ENCODE results near the gene MAP7D1.

The MAP7D1 gene

GRCh38 chr1:36126797-36127500 lies 29.0 kb upstream of the MAP7D1 start:
- no peak for DNase-seq (ENCODE audit: low read depth)

- DNase-seq (ENCODE audit: low read depth) = no peak
Measured at GRCh38 chr1:36128126-36128904, 27.6 kb upstream of the MAP7D1 start.

- no peak for DNase-seq (ENCODE audit: low read depth)
Measured at GRCh38 chr1:36128905-36129206, 27.1 kb upstream of the MAP7D1 start.

- DNase-seq (ENCODE audit: low read depth) = no peak
Measured at GRCh38 chr1:36132029-36132428, 23.9 kb upstream of the MAP7D1 start.

- DNase-seq (ENCODE audit: low read depth) = no peak
Measured at GRCh38 chr1:36133484-36133883, 22.5 kb upstream of the MAP7D1 start.

- DNase-seq (ENCODE audit: low read depth) = no peak
Measured at GRCh38 chr1:36134031-36134430, 21.9 kb upstream of the MAP7D1 start.

- no peak for DNase-seq (ENCODE audit: low read depth)
Measured at GRCh38 chr1:36134505-36135329, 21.2 kb upstream of the MAP7D1 start.

- no peak for DNase-seq (ENCODE audit: low read depth)
Measured at GRCh38 chr1:36135330-36135667, 20.7 kb upstream of the MAP7D1 start.

- DNase-seq (ENCODE audit: low read depth) = no peak
Measured at GRCh38 chr1:36135796-36136195, 20.2 kb upstream of the MAP7D1 start.

- DNase-seq (ENCODE audit: low read depth) = no peak
Measured at GRCh38 chr1:36136535-36136934, 19.4 kb upstream of the MAP7D1 start.

- DNase-seq (ENCODE audit: low read depth) = no peak
Measured at GRCh38 chr1:36137226-36137625, 18.7 kb upstream of the MAP7D1 start.

GRCh38 chr1:36137776-36138175 lies 18.2 kb upstream of the MAP7D1 start:
- DNase-seq (ENCODE audit: low read depth) = no peak

- DNase-seq (ENCODE audit: low read depth) = no peak
Measured at GRCh38 chr1:36139521-36139920, 16.4 kb upstream of the MAP7D1 start.

GRCh38 chr1:36142121-36142520 lies 13.8 kb upstream of the MAP7D1 start:
- no peak for DNase-seq (ENCODE audit: low read depth)

GRCh38 chr1:36143424-36143823 lies 12.5 kb upstream of the MAP7D1 start:
- no peak for DNase-seq (ENCODE audit: low read depth)

GRCh38 chr1:36144413-36144812 lies 11.5 kb upstream of the MAP7D1 start:
- DNase-seq (ENCODE audit: low read depth) = no peak

GRCh38 chr1:36148821-36149236 lies 7.1 kb upstream of the MAP7D1 start:
- DNase-seq (ENCODE audit: low read depth) = no peak

GRCh38 chr1:36149237-36149972 lies 6.6 kb upstream of the MAP7D1 start, which contains the start of gene TRAPPC3:
TSS of gene TRAPPC3 (minus strand) at chr1:36149486. CDS start at chr1:36149378, 108 bp downstream.
- DNase-seq (ENCODE audit: low read depth) = peak; percentile 99

GRCh38 chr1:36149973-36150295 lies 6.0 kb upstream of the MAP7D1 start:
- no peak for DNase-seq (ENCODE audit: low read depth)

GRCh38 chr1:36150296-36151133 lies 5.4 kb upstream of the MAP7D1 start:
- peak; percentile 48 for DNase-seq (ENCODE audit: low read depth)

- no peak for DNase-seq (ENCODE audit: low read depth)
Measured at GRCh38 chr1:36151134-36151844, 4.7 kb upstream of the MAP7D1 start.

Measured in T follicular helper cell (primary cell).